ENCODE data around the gene MYBL2. TPM values are rescaled to one million over a fixed set of nuclear protein-coding genes. Genes with fewer than 3 reads are reported as not detected.

The MYBL2 gene
- total and polyA plus RNA-seq, 2 donors from 2014 or later = 1.3 TPM; not detected in 1

- no peak overlapping the region for H3K27ac ChIP-seq (ENCODE audit: low read depth in 2 of 2, low read length in 2 of 2)
- no peaks in the 10 kb centered on the region for H3K9me3 ChIP-seq (ENCODE audit: control insufficient read depth in 2 of 3, insufficient read depth in 1 of 3, low read length in 3 of 3)
- intact Hi-C loops (cut with DNase I) = no loop called here
- no peaks in the 10 kb centered on the region for H3K27me3 ChIP-seq (ENCODE audit: control insufficient read depth, insufficient read depth, low read length)
- TF ChIP-seq, protein P1, sequence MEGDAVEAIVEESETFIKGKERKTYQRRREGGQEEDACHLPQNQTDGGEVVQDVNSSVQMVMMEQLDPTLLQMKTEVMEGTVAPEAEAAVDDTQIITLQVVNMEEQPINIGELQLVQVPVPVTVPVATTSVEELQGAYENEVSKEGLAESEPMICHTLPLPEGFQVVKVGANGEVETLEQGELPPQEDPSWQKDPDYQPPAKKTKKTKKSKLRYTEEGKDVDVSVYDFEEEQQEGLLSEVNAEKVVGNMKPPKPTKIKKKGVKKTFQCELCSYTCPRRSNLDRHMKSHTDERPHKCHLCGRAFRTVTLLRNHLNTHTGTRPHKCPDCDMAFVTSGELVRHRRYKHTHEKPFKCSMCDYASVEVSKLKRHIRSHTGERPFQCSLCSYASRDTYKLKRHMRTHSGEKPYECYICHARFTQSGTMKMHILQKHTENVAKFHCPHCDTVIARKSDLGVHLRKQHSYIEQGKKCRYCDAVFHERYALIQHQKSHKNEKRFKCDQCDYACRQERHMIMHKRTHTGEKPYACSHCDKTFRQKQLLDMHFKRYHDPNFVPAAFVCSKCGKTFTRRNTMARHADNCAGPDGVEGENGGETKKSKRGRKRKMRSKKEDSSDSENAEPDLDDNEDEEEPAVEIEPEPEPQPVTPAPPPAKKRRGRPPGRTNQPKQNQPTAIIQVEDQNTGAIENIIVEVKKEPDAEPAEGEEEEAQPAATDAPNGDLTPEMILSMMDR (IDR thresholded peaks at IDR 0.05; ENCODE audit: borderline replicate concordance, extremely low read depth, insufficient read depth) = no peak
- FAIRE-seq (no peak), DNase-seq (no peak)
- H3K36me3 ChIP-seq (ENCODE audit: control insufficient read depth in 2 of 3, insufficient read depth in 3 of 3, low read length in 3 of 3) = no peaks in the 10 kb centered on the region
- H3K4me3 ChIP-seq (ENCODE audit: low read length in 3 of 3) = no peak overlapping the region
- H3K9ac ChIP-seq (ENCODE audit: low read length in 3 of 3) = no peak overlapping the region
- H3K4me1 ChIP-seq (ENCODE audit: control insufficient read depth in 2 of 3, insufficient read depth in 2 of 3, low read depth in 1 of 3, low read length in 3 of 3) = no peaks in the 10 kb centered on the region
Measured at GRCh38 chr20:43689165-43689564, 22.3 kb downstream of the MYBL2 start.

GRCh38 chr20:43690943-43691598 is 24.2 kb downstream of the MYBL2 start:
- FAIRE-seq = no peak
- no peak overlapping the region for H3K27ac ChIP-seq (ENCODE audit: low read depth in 2 of 2, low read length in 2 of 2)

GRCh38 chr20:43691928-43692524 is 25.1 kb downstream of the MYBL2 start:
- TF ChIP-seq, protein P1 (IDR thresholded peaks at IDR 0.05; ENCODE audit: borderline replicate concordance, extremely low read depth, insufficient read depth) = peak; percentile 32
- DNase-seq (peak in 4 of 5 donors; percentile 28 to 51 (median 35)), FAIRE-seq (no peak)
- Histone ChIP-seq H3K4me3 (ENCODE audit: low read length in 3 of 3) (no peak overlapping the region), H3K9ac (ENCODE audit: low read length in 3 of 3) (no peak overlapping the region), H3K36me3 (ENCODE audit: control insufficient read depth in 2 of 3, insufficient read depth in 3 of 3, low read length in 3 of 3) (no peaks in the 10 kb centered on the region), H3K27me3 (ENCODE audit: control insufficient read depth, insufficient read depth, low read length) (no peaks in the 10 kb centered on the region), H3K27ac (ENCODE audit: low read depth in 2 of 2, low read length in 2 of 2) (no peak overlapping the region), H3K9me3 (ENCODE audit: control insufficient read depth in 2 of 3, insufficient read depth in 1 of 3, low read length in 3 of 3) (no peaks in the 10 kb centered on the region), H3K4me1 (ENCODE audit: control insufficient read depth in 2 of 3, insufficient read depth in 2 of 3, low read depth in 1 of 3, low read length in 3 of 3) (no peaks in the 10 kb centered on the region)
- intact Hi-C loops (cut with DNase I) = no loop called here

More at GRCh38 chr20:43690943-43691598, 24.2 kb downstream of the MYBL2 start:
- Histone ChIP-seq H3K27me3 (ENCODE audit: control insufficient read depth, insufficient read depth, low read length) (no peaks in the 10 kb centered on the region), H3K9me3 (ENCODE audit: control insufficient read depth in 2 of 3, insufficient read depth in 1 of 3, low read length in 3 of 3) (no peaks in the 10 kb centered on the region), H3K4me3 (ENCODE audit: low read length in 3 of 3) (no peak overlapping the region), H3K9ac (ENCODE audit: low read length in 3 of 3) (no peak overlapping the region), H3K36me3 (ENCODE audit: control insufficient read depth in 2 of 3, insufficient read depth in 3 of 3, low read length in 3 of 3) (no peaks in the 10 kb centered on the region), H3K4me1 (ENCODE audit: control insufficient read depth in 2 of 3, insufficient read depth in 2 of 3, low read depth in 1 of 3, low read length in 3 of 3) (no peaks in the 10 kb centered on the region)
- TF ChIP-seq, protein P1 (IDR thresholded peaks at IDR 0.05; ENCODE audit: borderline replicate concordance, extremely low read depth, insufficient read depth) = no peak
- intact Hi-C loops (cut with DNase I) = no loop called here
- no peak for DNase-seq

Measured in kidney (tissue), 14 donors.